Right cardiac atrium (tissue), 5 donors: ENCODE results near the gene SEPTIN12. TPM values are rescaled to one million over a fixed set of nuclear protein-coding genes. Genes with fewer than 3 reads are reported as not detected.

Source experiments
- ATAC-seq, 2 donors: fragments of 200-7000 bp; cut with Tn5 transposase; one replicate each; pipeline versions ENCODE4 v1.8.0 to v1.9.1; 2020; ENCODE audit warnings: moderate library complexity in 2 of 2, mild to moderate bottlenecking in 1 of 2
- DNase-seq, 3 donors: peaks; one replicate each; pipeline ENCODE4 v3.0.0-alpha.2; 2020
- H3K27ac ChIP-seq: one replicate; pipeline ENCODE4 v1.5.1; 2013; ENCODE audit warnings: mild to moderate bottlenecking, low read length, control low read depth, moderate library complexity
- H3K27me3 ChIP-seq: one replicate; pipeline ENCODE4 v1.6.1; 2013; ENCODE audit not compliant: control insufficient read depth, insufficient read depth
- H3K4me1 ChIP-seq: one replicate; pipeline ENCODE4 v1.6.1; 2013; ENCODE audit warnings: low read length; ENCODE audit not compliant: control insufficient read depth, insufficient read depth
- H3K4me3 ChIP-seq: one replicate; pipeline ENCODE4 v1.5.1; 2013; ENCODE audit warnings: low read length, control low read depth
- H3K9me3 ChIP-seq: one replicate; pipeline ENCODE4 v1.6.1; 2013; ENCODE audit warnings: low read length; ENCODE audit not compliant: control insufficient read depth
- WGBS: extraction: QIAGEN DNeasy Blood & Tissue Kit; methylation state at CpG from one replicate; pipeline ENCODE4 v1.1.7; 2013; 5-methylcytosine and 5-hydroxymethylcytosine counted together
- intact Hi-C, 4 donors: fragments of 100-400 bp; cut with DNase I; formaldehyde crosslinking; loops; one replicate each; pipeline versions ENCODE4 v1.11.0 to v1.14.0; 2022 to 2023
- polyA plus RNA-seq: library from polyadenylated mRNA; stranded (reverse); fragments of 200-250 nt; gene quantifications from one replicate; pipeline ENCODE4 v1.2.3, GENCODE V29; 2013
- total RNA-seq, 4 donors: library from RNA; stranded (reverse); fragmentation: NEBNext Ultra II Directional; extraction: Animal tissue kit (Norgen Biotek cat#: 25700); gene quantifications; one replicate each; pipeline ENCODE4 v1.2.1, GENCODE V29; 2021
- donor health status: healthy with polysubstance abuse.
- donor health status: DM: no; HTN: yes; CAD: no.
- donor health status: DM: no; HTN: no; CAD: no.
- donor health status: DM: no; HTN: yes; CAD: no; lungs with severe emphysema.
- donor health status: DM: yes; HTN: yes; CAD: no.

Gene SEPTIN12
- total and polyA plus RNA-seq, 5 donors = 0.64 TPM; not detected in 4

DNA sequence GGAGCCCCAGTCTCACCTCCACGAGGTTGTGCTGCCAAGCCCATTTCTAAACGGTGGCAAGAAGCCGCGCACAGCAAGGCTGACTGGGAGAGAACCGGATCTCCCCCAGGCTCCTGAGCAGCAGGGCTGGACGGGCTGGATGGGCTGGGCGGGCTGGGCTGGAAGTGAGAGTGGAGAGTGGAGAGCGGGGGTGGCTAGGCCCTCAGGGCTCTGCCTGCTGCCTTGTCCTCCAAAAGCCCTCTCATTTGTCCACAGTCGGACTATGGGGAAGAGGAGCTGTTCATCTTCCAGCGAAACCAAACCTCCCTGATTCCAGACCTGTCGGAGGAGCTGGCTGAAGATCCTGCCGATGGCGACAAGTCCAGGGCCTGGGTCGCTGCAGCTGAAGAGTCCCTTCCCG, 50.6 kb downstream of the SEPTIN12 start:
- WGBS = 81% methylated on average over 15 of the region's 15 CpGs
- intact Hi-C loops = no loop called here
- DNase-seq = no peak

GRCh38 chr16:4736546-4736945, 51.6 kb downstream of the SEPTIN12 start:
- no peaks in the 10 kb centered on the region for H3K9me3 ChIP-seq
- intact Hi-C loops = no loop called here
- H3K27ac ChIP-seq = no peak overlapping the region
- DNase-seq (no peak), ATAC-seq (no peak)
- H3K4me1 ChIP-seq = peaks cover 2% of the 10 kb centered on the region
- 90% methylated on average over 4 of the region's 4 CpGs for WGBS
- H3K27me3 ChIP-seq = no peaks in the 10 kb centered on the region
- H3K4me3 ChIP-seq = no peak overlapping the region

More for the DNA sequence above, 50.6 kb downstream of the SEPTIN12 start:
- no peak for ATAC-seq
- H3K4me1 ChIP-seq = peaks cover 2% of the 10 kb centered on the region
- H3K9me3 ChIP-seq = no peaks in the 10 kb centered on the region
- no peak overlapping the region for H3K4me3 ChIP-seq
- no peak overlapping the region for H3K27ac ChIP-seq
- no peaks in the 10 kb centered on the region for H3K27me3 ChIP-seq

GRCh38 chr16:4734730-4735535, 53.2 kb downstream of the SEPTIN12 start:
- WGBS = 7% methylated on average over 38 of the region's 38 CpGs
- intact Hi-C loops = no loop called here
- Histone ChIP-seq H3K27me3 (no peaks in the 10 kb centered on the region), H3K4me3 (peak overlapping the region; percentile 76), H3K27ac (peak overlapping the region; percentile 79), H3K9me3 (no peaks in the 10 kb centered on the region), H3K4me1 (peaks cover 2% of the 10 kb centered on the region)
- DNase-seq (peak; percentile 92 to 97 (median 97)), ATAC-seq (peak; percentile 89 to 91)

DNA sequence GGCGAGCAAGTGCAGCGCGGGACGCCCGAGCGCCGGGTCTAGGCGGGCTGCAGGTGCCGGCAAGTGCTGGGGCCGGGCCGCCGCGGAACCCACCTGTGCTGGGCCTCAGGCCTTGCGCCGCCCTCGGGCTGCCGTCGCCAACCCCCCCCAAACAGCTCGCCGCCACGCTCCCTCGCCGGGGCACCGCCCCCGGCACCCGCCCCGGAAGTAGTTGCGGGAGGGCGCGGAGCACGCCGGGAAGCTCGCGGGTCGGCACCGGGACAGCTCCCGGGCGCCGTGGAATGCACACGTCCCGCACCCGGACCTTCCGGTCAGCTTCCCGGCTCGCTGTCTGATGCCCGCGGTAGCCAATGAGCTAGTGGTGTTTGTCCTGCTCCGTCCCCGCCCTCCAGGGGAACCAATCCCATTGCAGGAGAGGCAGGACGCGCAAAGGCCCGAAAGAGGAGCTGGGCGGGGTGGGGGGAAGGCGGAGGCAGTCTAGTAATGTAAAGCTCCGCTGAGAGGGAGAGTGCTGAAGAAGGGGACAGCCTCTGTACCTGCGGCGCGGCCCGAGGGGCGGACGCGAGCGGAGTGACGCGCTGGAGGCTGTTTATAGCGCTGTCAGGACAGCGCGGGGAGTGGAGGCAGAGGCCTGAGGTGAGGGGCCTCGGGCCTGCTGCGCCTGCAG, 53.9 kb downstream of the SEPTIN12 start, which contains the start of the genes ANKS3 and DNAAF8:
Gene ANKS3 (minus strand): TSS at position 209 of the 667 bp plus-strand sequence. CDS start 4,122 bp downstream, outside the sequence.
Gene DNAAF8 (plus strand): TSS at position 475 of the 667 bp plus-strand sequence. CDS start 1,978 bp downstream, outside the sequence.
- under 1% methylated on average over 70 of the region's 70 CpGs for WGBS
- no peaks in the 10 kb centered on the region for H3K9me3 ChIP-seq
- peak within 1 kb of the TSS; percentile 79 for H3K27ac ChIP-seq
- no peaks in the 10 kb centered on the region for H3K27me3 ChIP-seq
- H3K4me3 ChIP-seq = peak within 1 kb of the TSS; percentile 76
- intact Hi-C loops = no loop called here
- DNase-seq = peak; percentile 97 to 99 (median 98)
- peaks cover 2% of the 10 kb centered on the region for H3K4me1 ChIP-seq
- ATAC-seq = peak; percentile 98

DNA sequence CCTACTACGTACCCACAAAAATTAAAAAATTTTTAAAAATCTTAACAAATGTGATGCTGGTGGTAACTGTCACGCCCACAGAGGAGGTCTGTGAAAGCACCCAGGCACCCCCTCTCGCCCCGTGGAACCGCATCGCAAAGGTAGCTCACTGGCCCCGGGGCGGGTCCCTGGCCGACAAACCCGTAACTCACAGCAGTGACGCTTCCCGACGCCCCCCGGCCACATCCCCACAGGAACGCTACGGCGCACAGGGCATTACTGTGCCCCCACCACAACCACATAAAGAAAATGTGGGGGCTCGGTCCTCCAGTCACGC, 54.4 kb downstream of the SEPTIN12 start:
- Histone ChIP-seq H3K4me1 (peaks cover 2% of the 10 kb centered on the region), H3K9me3 (no peaks in the 10 kb centered on the region), H3K4me3 (peak overlapping the region; percentile 76), H3K27ac (peak overlapping the region; percentile 10), H3K27me3 (no peaks in the 10 kb centered on the region)
- DNase-seq (no peak), ATAC-seq (no peak)
- under 1% methylated on average over 19 of the region's 19 CpGs for WGBS
- intact Hi-C loops = no loop called here

DNA sequence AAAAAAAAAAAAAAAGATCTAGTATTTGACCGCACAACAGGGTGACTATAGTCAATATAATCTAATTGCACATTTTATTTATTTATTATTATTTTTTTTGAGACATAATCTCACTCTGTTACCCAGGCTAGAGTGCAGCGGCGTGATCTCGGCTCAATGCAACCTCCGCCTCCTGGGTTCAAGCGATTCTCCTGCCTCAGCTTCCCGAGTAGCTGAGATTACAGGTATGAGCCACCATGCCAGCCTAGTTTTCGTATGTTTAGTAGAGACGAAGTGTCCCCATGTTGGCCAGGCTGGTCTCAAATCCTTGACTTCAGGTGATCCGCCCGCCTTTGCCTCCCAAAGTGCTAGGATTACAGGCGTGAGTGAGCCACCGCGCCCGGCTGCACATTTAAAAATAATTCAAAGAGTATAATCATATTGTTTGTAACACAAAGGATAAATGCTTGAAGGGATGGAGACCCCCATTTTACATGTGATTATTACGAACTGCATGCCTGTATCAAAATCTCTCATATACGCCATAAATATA, 54.9 kb downstream of the SEPTIN12 start:
- intact Hi-C loops = no loop called here
- H3K27ac ChIP-seq = no peak overlapping the region
- 37% methylated on average over 17 of the region's 17 CpGs for WGBS
- peaks cover 2% of the 10 kb centered on the region for H3K4me1 ChIP-seq
- H3K9me3 ChIP-seq = no peaks in the 10 kb centered on the region
- DNase-seq (no peak), ATAC-seq (no peak)
- H3K27me3 ChIP-seq = no peaks in the 10 kb centered on the region
- peak overlapping the region; percentile 76 for H3K4me3 ChIP-seq

- DNase-seq (no peak), ATAC-seq (no peak)
- Histone ChIP-seq H3K4me1 (no peaks in the 10 kb centered on the region), H3K27me3 (no peaks in the 10 kb centered on the region), H3K9me3 (no peaks in the 10 kb centered on the region), H3K27ac (no peak overlapping the region), H3K4me3 (no peak overlapping the region)
- 94% methylated on average over 15 of the region's 15 CpGs for WGBS
- intact Hi-C loops = no loop called here
Measured at GRCh38 chr16:4729876-4730275, 58.3 kb downstream of the SEPTIN12 start.

DNA sequence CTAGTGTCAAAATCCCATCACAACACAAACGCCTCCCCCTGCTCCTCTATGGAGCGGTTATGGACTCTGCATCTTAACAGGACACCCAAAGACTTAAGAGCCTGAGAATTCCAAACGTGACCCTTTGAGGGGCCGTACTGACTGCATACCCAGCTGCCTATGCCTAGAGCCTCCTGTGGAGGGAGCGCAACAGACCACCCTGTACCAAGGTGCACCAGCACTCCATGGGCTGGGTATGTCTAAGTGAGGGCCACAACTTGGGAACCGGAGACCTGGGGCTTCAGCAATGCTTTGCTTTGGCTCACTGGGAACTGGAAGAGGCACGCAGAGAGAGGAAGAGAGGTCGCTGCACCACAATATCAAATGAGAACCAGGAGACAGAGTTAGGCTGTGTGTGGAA, 59.5 kb downstream of the SEPTIN12 start:
- DNase-seq (no peak), ATAC-seq (no peak)
- intact Hi-C loops = no loop called here
- Histone ChIP-seq H3K27me3 (no peaks in the 10 kb centered on the region), H3K9me3 (no peaks in the 10 kb centered on the region), H3K4me3 (no peak overlapping the region), H3K4me1 (no peaks in the 10 kb centered on the region), H3K27ac (no peak overlapping the region)
- WGBS = 91% methylated on average over 8 of the region's 8 CpGs

Other genes with a start within 250 kb of the SEPTIN12 start
- 10 to 100 TPM; 34.2 to 46.8 (median 42.9) TPM for gene CDIP1, start 249.6 kb downstream of the SEPTIN12 start, total RNA-seq
- 36.8 TPM for gene CDIP1, start 249.6 kb downstream of the SEPTIN12 start, polyA plus RNA-seq
- gene C16orf96, start 232.0 kb downstream of the SEPTIN12 start, total RNA-seq = under 1 TPM in 3 of 4 donors, not detected in 1; 0.08 to 0.09 (median 0.08) TPM
- gene C16orf96, start 232.0 kb downstream of the SEPTIN12 start, polyA plus RNA-seq = 0.02 TPM
- gene UBALD1, start 173.5 kb downstream of the SEPTIN12 start, total RNA-seq = 10 to 100 TPM; 22.3 to 28.7 (median 25.7) TPM
- 30.1 TPM for gene UBALD1, start 173.5 kb downstream of the SEPTIN12 start, polyA plus RNA-seq
- 10 to 100 TPM; 37.0 to 49.9 (median 41.2) TPM for gene MGRN1, start 163.5 kb downstream of the SEPTIN12 start, total RNA-seq
- 22.0 TPM for gene MGRN1, start 163.5 kb downstream of the SEPTIN12 start, polyA plus RNA-seq
- 10 to 100 TPM; 30.5 to 55.2 (median 42.5) TPM for gene NUDT16L1, start 94.8 kb downstream of the SEPTIN12 start, total RNA-seq
- 62.3 TPM for gene NUDT16L1, start 94.8 kb downstream of the SEPTIN12 start, polyA plus RNA-seq
- 10 to 100 TPM in 3 of 4 donors, 1 to 10 TPM in 1; 8.9 to 13.5 (median 11.4) TPM for gene ANKS3, start 54.1 kb downstream of the SEPTIN12 start, total RNA-seq
- gene ANKS3, start 54.1 kb downstream of the SEPTIN12 start, polyA plus RNA-seq = 11.0 TPM
- gene DNAAF8, start 53.8 kb downstream of the SEPTIN12 start, total RNA-seq = under 1 TPM in 3 of 4 donors, not detected in 1; 0.28 to 0.49 (median 0.38) TPM
- gene DNAAF8, start 53.8 kb downstream of the SEPTIN12 start, polyA plus RNA-seq = 1.3 TPM
- 10 to 100 TPM in 1 of 4 donors, 1 to 10 TPM in 3; 6.8 to 10.7 (median 8.6) TPM for gene ZNF500, start 21.2 kb downstream of the SEPTIN12 start, total RNA-seq
- 7.2 TPM for gene ZNF500, start 21.2 kb downstream of the SEPTIN12 start, polyA plus RNA-seq
- not detected for gene SMIM22, start 7.0 kb upstream of the SEPTIN12 start, total RNA-seq
- not detected for gene SMIM22, start 7.0 kb upstream of the SEPTIN12 start, polyA plus RNA-seq
- 10 to 100 TPM; 55.0 to 76.4 (median 65.3) TPM for gene ROGDI, start 14.3 kb upstream of the SEPTIN12 start, total RNA-seq
- gene ROGDI, start 14.3 kb upstream of the SEPTIN12 start, polyA plus RNA-seq = 86.3 TPM
- gene GLYR1, start 58.9 kb upstream of the SEPTIN12 start, total RNA-seq = 10 to 100 TPM; 69.9 to 84.4 (median 81.1) TPM
- 56.1 TPM for gene GLYR1, start 58.9 kb upstream of the SEPTIN12 start, polyA plus RNA-seq
- 10 to 100 TPM; 24.4 to 30.4 (median 27.4) TPM for gene UBN1, start 59.1 kb upstream of the SEPTIN12 start, total RNA-seq
- gene UBN1, start 59.1 kb upstream of the SEPTIN12 start, polyA plus RNA-seq = 16.5 TPM
- 10 to 100 TPM in 2 of 4 donors, 1 to 10 TPM in 2; 3.9 to 19.1 (median 8.4) TPM for gene PPL, start 148.8 kb upstream of the SEPTIN12 start, total RNA-seq
- gene PPL, start 148.8 kb upstream of the SEPTIN12 start, polyA plus RNA-seq = 5.0 TPM
- 1 to 10 TPM in 3 of 4 donors, under 1 TPM in 1; 0.57 to 3.8 (median 2.1) TPM for gene SEC14L5, start 170.0 kb upstream of the SEPTIN12 start, total RNA-seq
- 1.4 TPM for gene SEC14L5, start 170.0 kb upstream of the SEPTIN12 start, polyA plus RNA-seq
- gene NAGPA, start 245.6 kb upstream of the SEPTIN12 start, total RNA-seq = 10 to 100 TPM in 1 of 4 donors, 1 to 10 TPM in 3; 6.0 to 10.0 (median 7.8) TPM
- gene NAGPA, start 245.6 kb upstream of the SEPTIN12 start, polyA plus RNA-seq = 5.3 TPM